Occipital lobe (tissue), 2 donors: ENCODE data around the gene LTF. TPM values are rescaled to one million over a fixed set of nuclear protein-coding genes. Genes with fewer than 3 reads are reported as not detected.

Source experiments
- DNase-seq: peaks from one replicate; lab custom pipeline; 2025; lab: John Stamatoyannopoulos, UW
- total RNA-seq: library from RNA; depleted of rRNA; stranded (reverse); fragments of >200 nt; gene quantifications from one replicate; pipeline ENCODE4 v1.2.3, GENCODE V29; 2014

The LTF gene
- total RNA-seq, 1 donor from 2014 or later: 3.6 TPM

DNA sequence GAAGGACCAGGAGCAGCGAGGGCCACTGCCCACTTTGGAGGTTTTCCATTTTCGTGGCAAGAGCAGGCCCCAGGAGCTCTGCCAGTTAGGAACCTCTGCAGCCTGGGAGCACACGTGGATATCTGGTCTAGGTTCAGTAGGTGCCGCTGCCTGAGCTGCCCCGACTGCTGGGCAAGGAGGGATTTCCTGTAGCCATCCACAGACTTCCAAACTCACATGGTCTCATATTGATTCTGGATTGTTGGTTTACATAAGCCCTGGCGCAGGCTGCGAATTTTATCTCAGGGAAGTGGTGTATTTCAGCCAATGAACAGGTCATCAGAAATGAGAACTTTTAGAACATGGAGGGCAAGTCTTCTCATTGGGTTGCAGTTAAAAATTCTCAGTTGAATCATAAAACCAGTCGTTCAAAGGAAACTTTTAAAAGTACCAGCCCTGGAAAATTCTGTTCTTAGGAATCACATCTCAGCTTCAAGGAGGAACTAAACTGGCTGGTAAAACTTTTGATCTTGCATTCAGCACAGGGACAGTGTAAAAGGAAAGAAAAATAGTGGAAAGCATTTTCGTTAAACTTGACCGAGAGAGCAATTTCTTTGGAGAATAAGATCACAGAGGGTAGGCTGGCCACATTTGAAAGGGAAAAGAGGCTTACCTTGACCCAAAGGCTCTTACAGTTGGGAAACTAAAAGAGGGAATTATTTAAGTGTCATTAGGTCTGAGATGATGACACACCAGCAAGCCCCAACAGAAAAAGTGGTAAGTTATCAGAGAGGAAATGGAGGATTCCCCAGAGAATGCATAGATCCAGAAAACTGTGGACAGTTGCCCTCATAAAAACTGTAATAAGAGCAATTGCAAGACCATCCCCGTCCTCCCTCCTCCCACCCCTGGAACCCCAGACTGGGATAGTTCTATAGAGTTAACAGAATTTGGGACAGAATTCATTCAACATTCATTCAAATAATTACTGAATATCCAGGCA, 26.7 kb upstream of the LTF start:
- no peak for DNase-seq

GRCh38 chr3:46490338-46491084, 25.8 kb upstream of the LTF start:
- DNase-seq: no peak

GRCh38 chr3:46489875-46490274, 25.2 kb upstream of the LTF start:
- DNase-seq: no peak

DNA sequence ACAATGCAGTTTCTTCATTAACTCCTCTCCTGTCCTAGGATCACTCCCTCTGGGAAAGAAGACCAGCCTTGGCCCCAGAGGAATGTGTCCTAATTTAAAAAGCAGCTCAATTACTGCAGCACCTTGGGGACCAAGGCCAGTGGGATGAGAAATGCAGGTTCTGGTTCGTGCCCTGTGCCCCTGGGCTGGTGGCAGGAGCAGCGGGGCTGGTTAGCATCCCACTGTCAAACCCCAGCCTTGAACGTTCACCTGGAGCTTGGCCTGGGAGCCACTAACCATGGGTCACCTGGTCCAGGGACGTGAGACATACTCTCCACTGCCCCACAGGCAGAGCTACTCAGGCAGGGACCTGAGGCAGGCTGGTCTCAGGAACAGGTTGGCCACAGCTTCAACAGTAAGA, 24.7 kb upstream of the LTF start:
- no peak for DNase-seq

GRCh38 chr3:46488735-46489361, 24.1 kb upstream of the LTF start:
- DNase-seq: peak; percentile 83

DNA sequence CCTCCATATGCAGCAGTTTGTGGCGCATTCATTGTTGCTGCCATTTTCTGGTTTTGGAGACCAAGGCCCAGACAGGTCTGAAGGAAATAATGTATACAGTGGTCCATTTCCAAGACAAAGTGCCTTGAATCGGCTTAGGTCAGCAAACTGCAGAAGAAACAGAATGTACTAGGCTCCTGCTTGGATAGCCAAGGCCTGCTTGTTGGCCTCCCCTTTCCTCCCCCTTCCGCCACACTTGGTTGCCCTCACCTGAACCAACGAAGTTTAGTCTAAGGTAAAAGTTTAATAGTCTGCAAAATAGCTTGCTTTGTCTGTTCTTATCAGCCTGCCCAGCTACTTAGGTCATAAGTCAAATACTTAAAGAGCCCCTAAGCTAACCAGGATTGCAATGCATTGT, 21.1 kb upstream of the LTF start:
- DNase-seq: no peak

DNA sequence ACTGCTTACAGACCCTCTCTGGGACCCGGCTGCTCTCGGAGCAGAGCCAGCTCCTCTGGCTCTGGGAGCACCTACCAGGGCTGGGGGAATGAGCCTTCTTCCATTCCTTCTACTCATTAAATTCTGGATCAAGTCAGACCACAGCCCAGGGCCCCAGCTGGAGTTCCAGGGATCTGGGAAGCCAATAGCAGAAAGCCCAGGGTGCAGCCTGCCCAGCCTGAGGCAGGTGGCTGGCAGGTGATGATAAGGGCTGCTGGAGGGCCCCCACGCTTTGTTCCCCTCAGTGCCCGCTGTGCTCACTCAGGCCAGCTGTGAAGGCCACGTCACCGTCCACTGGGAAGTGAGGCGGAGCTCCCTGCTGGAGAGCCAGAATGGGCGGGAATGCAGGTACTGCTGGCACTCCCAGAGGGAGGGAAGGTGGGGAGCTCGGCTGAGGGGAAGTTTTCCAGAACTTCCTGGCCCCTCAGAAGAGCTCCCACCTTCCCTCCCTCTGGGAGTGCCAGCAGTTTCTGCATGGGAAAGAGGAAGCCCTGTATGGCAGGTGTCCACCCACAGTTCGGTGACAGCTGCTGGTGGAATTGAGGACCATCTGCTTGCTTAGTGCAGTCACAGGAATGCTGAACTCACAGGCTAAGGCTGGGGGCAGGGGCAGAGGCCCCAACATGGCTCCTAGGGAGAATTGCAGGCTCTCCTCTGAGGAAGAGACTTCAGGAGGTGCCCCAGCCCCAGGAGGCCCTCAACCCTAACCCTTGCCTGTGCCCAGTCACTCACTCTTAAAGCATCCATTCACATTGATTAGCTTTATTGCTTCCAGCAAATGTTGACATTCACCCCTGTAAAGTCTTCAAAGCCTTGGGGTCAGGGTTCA, 20.4 kb upstream of the LTF start:
- DNase-seq: no peak

DNA sequence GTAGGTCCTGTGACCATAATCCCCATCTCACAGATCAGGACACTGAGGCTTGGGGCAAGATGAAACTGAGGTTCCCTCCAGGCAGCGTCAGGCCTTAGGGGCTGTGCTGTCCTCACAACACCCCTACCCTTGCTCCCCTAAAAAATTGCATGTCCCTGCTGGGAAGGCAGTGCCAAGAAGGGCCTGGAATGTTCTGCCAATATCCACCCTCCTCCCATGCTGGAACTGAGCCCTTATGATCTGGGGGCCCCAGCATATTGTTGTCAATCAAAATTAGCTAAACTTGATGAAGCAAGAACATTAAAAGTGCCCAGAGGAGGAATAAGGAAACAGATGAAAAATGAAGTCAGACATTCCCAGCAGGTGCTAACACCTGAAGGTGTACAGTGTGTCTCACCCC, 19.7 kb upstream of the LTF start:
- no peak for DNase-seq

DNA sequence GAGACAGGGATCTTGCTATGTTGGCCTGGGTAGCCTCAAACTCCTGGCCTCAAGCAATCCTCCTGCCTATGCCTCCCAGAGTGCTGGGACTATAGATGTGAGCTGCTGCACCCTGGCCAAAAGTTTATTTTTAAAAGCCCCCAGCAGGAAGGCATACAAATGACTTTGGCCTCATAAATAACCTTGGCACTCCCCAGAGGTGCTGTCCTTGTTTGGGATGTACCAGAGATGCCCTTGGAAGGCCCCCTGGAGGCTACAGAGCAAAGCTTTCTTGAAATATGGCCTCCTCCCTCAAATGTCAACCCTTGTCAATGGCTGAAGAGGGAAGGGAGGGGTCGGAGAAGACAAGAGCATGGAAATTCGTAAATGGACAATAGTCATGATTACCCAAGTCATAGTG, 19.1 kb upstream of the LTF start:
- no peak for DNase-seq

DNA sequence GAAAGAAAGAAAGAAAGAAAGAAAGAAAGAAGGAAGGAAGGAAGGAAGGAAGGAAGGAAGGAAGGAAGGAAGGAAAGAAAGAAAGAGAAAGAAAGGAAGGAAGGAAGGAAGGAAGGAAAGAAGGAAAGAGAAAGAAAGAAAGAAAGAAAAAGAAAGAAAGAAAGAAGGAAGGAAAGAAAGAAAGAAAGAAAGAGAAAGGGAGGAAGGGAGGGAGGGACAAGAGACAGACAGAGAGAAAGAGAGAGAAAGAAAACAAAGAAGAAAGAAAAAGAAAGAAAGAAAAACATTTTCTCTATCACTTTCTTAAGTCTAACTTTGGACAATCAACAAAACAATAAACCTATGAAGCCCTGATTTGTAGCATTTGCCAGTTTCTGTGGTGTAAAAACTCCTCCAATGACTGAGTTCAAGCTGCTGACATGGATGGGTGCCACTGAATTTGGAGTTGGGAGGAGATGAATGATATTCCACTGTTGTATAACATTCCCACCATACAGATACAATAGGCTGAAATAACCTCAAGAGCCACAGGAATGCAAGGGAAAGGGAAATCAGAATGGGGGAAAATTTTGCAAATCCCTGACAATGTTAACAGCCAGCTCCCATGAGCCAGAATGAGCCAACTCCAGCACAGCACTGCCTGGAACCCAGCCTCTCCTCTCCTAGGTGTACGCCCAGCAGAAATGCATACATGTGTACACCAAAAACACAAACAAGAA, 18.1 kb upstream of the LTF start:
- DNase-seq: no peak

- no peak for DNase-seq
Measured at GRCh38 chr3:46481636-46482035, 16.9 kb upstream of the LTF start.

- DNase-seq: peak; percentile 8
Measured at GRCh38 chr3:46480491-46481195, 15.9 kb upstream of the LTF start.

GRCh38 chr3:46479696-46480095, 15.0 kb upstream of the LTF start:
- no peak for DNase-seq

DNA sequence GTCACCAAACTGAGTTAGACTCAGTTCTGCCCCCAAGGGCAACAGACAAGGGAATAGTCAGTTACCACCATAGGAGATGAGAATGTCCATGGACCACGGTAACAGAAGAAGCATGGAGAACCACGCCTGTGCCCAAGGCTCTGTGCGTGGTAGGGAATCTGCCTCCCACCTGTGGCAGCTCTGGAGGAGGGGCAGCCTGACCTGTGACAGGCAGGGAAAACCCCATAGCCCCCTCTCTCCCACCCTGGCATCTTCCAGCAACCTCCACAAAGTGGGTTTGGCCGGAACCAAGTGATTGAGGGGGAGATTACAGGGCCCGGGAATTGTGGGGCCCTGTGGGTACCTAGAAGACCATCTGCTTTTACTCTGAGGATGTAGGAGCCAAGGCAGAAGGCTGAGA, 14.3 kb upstream of the LTF start:
- DNase-seq: no peak

- no peak for DNase-seq
Measured at GRCh38 chr3:46478341-46478740, 13.6 kb upstream of the LTF start.

DNA sequence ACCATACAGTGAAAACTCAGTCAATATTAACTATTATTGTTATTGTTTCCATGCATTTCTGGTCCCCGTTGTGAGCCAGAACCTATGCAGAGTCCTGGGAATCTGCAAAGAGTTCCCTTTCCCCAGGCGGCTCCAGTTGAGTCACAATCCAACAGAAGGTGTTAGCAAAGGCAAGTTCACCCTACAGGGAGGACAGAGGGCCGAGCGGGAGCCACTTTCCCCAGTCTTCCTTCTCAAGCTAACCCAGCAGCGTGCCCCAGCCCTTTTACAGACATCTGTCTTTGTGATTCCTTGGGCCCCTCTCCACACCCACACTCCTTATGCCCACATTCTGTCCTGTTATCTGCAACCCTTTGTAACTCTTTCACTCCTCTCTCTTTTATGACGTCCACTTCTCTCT, 13.1 kb upstream of the LTF start:
- DNase-seq: no peak

GRCh38 chr3:46477145-46477544, 12.4 kb upstream of the LTF start:
- no peak for DNase-seq

DNA sequence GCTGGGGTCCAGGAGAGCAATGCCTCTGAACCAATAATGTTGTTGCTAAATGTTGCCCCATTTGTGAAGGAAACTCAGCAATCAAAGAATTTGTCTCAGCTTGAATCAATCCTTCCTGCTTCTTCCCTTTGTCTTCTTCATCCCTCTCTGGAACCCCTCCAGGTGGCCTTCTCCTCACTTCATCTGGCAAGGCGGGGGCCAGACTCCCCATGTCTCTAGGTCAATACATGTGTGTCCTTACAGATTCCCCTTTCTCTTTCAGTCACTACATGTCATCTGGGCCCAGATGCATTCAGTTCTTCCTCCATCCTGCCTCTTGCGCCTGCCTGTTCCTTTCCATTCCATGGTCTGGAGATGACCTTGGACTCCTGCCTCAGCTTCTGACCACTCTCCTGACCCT, 8.0 kb upstream of the LTF start:
- no peak for DNase-seq

DNA sequence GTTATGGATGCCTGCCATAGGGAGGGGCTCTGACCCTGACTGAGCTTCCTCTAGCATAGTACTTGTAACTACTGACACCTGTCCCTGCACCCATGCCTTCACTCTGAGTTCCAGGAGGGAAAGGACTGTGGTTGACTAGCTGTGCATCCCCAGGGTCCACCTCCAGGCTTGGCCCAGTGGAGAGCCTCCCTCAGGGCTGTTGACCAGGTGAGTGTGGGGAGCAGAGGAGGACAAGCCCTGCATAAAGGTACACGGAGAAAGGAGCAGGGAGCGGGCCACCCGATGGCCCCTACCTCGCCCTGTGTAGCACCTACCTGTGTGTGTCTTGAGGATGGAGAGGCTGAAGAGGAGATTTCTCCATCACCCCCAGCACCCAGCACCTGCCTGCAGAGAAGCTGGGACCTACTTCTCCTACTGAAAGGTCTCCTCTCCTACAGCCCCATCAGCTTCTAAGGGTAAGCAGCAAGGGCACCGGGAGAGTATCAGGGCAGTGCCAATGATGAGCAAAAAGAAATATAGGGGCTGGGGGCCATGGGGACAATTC, 6.7 kb upstream of the LTF start:
- no peak for DNase-seq

GRCh38 chr3:46470831-46471230, 6.1 kb upstream of the LTF start:
- no peak for DNase-seq
